ENCODE results near the gene GLP1R.

GLP1R gene

DNA sequence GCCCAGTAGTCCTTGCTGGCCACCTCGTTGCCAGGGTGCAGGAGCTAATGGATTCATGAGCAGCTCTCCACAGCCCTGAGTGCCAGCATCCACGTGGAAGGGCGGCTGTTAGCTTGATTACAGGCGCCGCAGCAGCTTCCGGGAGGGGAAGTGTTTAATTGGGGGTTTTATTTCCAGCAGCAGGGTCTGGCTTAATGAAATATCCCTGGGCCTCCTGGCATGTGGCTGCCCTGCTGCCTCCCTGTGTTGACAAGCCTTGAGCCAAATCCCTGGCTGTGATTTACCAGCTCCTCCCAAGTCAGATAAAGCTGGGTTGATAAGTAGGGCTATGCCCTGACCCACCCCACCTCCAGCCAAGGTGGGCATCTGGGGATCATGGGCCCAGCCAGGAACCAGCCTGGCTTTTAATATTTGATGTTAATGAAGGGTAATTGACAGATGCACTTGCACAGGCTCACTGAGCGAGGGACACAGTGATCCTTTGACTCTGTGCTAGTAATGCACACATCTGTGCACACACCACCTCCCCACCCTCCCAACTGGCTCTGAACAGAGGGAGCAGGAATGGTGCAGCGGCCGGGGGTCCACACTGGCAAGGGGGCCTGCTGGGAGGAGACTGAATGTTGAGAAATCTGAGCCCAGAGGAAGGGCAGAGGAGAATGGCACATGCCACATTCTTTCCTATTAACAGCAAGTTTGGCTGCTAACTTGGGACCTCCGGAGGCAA is 13.6 kb downstream of the GLP1R start:
- no peak for DNase-seq (ENCODE audit: low read depth in 3 of 3)

DNA sequence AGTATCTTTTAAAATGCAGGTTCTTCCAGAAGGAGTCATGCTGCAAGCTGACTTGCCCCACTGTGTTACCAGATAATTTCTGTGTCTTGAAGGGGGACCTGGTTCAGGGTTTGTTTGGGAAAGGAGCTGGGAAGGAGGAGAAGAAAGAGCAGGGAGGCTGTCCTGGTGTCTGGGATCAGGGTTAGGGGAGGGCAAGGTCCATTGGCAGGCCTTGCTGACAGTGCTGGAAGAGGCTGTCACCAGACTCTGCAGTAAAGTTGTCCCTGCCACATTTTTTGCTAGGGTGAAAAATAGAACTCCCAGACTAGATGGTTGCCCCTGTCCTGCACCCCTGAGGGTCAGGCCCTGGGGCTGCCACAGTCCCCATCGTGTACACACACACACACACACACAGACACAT is 14.9 kb downstream of the GLP1R start:
- DNase-seq (ENCODE audit: low read depth in 3 of 3) = no peak

DNA sequence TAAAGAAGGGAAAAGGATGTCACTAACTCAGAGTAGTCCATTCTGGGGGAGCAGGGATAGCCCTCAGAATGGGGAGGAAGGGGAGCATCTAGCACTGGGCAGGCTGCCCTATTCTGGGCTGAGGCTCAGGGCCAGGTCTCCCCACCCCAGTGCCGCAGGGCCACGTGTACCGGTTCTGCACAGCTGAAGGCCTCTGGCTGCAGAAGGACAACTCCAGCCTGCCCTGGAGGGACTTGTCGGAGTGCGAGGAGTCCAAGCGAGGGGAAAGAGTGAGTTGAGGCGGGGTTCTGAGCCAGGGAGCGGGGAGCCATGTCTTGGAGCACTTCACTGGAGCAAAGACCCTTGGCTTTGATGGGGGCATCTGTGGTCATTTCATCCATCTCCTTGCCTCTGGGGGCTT is 17.0 kb downstream of the GLP1R start:
- DNase-seq (ENCODE audit: low read depth in 3 of 3) = no peak

DNA sequence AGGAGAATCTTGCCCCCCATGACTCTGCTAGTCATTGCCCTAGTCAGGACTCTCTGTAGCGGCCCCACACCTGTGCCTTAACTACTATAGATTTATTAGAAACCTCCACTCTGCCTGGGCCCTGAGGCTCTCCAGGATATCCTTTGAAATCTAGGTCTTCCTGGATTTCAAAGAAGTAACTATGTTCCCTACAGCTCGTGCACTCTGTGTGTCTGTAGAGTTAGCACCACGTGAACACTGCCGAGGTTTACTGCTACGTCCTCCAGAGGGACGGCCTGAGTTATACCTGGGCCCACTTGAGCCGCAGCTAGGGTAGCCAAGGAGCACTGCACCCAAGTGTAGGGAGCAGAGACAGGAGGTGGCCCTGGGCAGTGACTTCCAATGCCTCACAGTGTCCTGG is 19.8 kb downstream of the GLP1R start:
- DNase-seq (ENCODE audit: low read depth in 3 of 3) = no peak

DNA sequence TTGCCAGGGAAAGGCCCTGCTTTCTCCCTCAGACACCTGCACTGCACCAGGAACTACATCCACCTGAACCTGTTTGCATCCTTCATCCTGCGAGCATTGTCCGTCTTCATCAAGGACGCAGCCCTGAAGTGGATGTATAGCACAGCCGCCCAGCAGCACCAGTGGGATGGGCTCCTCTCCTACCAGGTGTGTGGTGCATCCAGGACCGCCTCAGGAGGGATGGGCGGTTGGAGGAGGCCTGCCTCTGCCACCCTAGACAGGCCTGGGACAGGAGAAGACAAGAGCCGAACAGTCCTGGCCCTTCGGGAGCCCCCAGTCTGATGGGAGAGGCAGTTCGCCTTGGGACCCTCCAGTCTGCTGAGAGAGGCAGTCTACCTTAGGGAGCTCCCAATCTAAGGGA is 24.2 kb downstream of the GLP1R start:
- no peak for DNase-seq (ENCODE audit: low read depth in 3 of 3)

DNA sequence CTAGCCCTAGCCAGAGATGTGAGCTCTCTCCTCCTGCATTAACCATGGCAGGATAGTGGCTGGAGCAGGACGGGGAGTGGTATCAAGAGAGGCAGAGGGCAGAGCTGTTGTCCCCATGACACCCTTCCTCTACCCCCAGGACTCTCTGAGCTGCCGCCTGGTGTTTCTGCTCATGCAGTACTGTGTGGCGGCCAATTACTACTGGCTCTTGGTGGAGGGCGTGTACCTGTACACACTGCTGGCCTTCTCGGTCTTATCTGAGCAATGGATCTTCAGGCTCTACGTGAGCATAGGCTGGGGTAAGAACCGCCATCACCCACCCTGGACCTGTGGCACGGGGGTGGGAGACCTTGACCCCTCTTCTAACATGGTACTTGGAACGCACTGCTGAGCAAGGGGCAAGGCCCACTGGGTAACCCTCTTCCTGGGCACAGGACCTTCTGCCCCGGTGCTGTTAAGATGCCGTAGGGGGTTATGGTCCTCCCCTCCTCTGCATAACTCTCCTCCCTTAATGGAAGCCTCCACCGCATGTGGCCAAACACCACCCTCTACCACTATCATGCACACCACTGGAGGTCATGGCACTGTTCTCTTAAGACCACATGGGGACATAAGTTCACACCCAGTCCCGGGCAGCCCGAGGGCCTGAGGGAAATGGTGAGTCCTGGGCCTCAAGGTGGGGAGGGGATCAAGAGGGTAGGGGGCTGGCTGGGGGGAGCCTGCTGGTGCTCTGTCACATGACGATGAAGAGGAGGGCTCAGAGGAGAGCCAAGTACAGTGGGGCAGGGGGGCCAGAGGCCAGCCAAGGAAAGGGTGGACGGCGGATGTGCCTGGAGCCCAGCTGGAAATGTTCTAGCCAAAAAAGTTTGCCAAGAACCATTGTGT is 25.1 kb downstream of the GLP1R start:
- no peak for DNase-seq (ENCODE audit: low read depth in 3 of 3)

DNA sequence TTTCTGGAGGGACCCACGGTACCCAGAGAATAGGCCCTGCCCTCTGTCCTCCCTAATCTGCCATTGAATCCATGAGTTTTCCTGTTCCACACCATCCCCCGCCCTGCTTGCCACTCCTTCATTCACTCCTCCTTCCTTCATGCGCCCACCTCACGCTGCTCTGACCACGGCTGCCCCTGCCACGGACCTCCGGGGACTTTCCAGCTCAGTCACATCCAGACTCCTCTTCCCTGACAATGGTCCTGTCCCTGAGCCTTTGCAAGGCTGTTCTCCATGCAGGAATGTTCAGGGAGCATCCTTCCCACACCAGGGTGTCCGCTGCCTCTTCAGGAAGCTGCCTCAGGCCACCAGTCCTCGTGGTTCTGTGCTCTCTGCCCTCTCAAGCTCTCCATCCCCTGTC is 25.9 kb downstream of the GLP1R start:
- DNase-seq (ENCODE audit: low read depth in 3 of 3) = no peak

DNA sequence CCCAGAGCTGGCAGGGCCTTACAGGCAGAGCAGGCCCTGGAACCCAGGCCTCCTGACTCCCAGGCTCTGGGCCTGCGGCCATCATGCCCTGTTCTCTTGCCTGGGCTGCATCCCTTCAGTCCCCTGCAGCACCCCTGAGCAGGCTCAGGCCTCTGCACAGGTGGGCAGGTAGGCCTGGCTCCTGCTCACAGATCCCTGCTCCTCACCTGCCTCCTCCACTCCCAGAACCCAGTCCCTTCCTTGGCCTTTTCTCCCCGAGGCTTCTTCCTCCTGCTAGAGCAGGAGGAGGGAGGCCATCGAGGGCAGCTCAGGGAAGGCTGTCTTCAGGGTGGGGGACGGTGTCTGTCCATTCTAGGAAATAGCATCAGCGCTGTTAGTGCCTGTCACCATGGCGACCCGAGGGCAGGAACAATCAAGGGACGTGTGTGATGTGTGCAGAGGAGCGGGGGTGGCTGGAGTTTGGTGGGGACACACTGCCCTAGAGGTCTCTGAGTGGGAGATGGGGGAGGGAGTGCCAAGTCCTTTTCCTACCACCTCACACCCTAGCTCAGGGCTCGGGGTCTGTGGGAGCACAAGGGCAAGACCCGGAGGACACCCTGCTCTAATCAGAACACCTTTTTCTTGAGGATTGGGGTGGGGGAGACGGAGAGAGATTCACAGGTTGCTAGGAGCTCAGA is 26.6 kb downstream of the GLP1R start:
- no peak for DNase-seq (ENCODE audit: low read depth in 3 of 3)

DNA sequence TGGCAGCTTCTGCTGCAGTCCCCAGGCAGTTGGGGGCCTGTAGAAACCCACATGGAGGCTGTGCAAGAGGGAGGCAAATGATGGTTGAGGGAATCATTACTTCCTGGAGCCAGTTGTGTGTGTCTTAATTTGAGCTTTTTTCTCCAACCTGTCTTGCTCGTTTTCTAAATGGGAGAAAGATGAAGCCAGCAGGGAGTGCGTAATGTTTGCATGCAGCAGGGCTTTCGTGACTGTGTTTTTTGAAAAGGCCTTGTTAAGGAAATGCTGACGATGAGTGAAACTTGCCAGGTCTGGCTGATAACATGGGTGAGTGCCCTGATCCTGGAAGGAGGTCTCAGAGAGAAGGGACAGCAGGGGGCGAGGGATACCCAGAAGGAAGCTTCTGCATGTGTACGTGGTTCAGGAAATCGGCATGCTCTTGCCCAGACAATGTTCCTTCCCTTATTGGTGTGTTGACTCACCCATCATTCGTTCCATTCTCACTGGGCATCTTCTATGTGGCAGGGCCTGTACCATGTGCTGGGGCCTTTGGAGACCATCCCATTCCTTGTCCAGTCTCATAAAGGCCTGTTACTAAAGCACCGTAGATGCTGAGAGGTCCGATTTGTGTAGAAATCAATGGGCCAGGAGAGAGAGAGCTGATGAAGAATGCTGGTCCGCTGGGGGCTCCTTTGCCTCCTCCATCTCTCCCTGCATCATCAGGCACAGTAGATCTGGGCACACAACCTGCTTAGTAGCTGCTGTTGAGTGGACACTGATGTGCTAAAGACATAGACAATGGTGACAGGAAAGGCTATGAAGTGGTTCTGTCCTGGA is 27.4 kb downstream of the GLP1R start:
- no peak for DNase-seq (ENCODE audit: low read depth in 3 of 3)

DNA sequence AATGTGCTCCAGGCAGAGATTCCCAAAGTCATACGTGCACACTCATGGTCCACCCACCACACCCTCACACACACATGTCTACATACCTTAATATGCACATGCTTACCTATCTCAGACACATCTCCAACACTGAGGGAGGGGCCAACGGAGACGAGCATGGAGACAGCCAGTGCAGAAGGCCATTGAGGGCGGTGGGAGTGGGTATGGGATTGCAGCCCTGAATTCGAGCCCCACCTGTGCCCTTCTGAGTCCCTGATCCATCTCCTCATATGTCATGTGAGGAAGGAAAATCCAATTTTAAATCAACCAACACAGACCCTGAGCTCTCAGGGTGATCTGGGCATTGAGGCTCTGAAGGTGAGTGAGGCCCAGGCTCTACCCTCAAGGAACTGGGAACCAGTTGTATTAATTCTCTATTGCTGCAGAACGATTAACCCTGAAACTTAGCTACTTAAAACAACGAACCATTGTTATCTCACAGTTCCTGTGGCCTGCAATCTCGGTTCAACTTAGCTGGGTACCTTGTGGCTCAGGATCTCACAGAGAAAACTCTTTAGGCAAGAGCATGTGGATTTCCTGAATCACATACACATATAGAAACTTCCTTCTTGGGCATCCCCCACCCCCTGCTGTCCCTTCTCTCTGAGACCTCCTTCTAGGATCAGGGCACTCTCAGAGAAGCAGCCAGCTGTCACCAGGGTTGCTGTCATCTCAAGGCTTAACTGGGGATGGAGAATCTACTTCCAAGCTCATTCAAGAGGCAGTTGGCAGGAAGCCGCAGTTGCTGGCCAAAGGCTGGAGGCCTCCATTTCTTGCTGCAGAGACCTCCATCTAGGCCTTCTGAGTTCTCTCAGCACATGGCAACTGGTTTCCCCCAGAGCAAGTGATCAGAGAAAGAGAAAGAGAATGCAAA is 28.3 kb downstream of the GLP1R start:
- DNase-seq (ENCODE audit: low read depth in 3 of 3) = no peak

DNA sequence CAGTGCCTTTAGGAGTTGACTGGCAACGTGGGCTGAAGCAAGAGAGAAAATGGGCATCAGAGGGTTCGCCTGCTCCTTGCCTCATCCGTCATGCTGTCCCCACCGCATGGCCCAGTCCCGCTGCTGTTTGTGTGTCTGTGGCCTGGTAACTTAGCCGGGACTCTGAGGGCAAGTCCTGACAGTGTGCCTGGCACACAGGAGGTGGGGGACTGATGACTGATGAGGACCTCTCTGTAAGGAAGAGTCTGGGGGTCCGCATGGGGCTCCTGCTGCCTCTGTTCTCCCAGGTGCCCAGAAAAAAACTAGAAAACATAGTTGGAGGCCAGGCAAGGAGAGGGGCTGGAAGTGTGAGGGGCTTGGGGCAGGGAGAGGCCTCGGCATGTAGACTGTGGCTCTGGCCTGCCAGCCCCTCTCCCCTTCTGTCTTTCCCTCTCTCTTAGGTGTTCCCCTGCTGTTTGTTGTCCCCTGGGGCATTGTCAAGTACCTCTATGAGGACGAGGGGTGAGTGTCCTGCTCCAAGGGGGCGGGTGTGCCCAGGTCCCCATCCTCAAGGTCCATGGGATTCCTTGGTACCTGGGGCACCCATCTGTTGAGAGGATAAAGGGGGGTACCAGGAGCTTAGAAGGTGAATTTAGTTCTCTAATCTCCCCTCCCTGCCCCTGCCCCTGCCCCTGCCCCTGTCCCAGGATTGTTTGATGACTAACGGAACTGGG is 29.5 kb downstream of the GLP1R start:
- DNase-seq (ENCODE audit: low read depth in 3 of 3) = no peak

DNA sequence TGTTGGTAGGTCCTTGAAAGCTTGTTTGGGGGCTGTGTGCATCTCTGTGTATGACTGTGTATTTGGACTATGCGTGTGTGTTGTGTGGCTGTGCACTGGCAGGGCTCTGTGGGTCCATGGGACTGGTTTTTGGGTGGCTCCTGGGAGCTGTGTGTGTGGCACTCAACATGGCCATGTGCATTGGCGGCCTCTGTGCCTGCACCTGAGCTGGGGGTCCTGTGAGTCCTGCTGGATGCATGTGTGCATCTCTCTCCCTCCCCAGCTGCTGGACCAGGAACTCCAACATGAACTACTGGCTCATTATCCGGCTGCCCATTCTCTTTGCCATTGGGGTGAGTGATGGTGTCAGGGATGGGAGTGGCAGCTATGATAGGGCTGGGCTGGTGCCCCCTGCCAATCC is 30.1 kb downstream of the GLP1R start:
- no peak for DNase-seq (ENCODE audit: low read depth in 3 of 3)

DNA sequence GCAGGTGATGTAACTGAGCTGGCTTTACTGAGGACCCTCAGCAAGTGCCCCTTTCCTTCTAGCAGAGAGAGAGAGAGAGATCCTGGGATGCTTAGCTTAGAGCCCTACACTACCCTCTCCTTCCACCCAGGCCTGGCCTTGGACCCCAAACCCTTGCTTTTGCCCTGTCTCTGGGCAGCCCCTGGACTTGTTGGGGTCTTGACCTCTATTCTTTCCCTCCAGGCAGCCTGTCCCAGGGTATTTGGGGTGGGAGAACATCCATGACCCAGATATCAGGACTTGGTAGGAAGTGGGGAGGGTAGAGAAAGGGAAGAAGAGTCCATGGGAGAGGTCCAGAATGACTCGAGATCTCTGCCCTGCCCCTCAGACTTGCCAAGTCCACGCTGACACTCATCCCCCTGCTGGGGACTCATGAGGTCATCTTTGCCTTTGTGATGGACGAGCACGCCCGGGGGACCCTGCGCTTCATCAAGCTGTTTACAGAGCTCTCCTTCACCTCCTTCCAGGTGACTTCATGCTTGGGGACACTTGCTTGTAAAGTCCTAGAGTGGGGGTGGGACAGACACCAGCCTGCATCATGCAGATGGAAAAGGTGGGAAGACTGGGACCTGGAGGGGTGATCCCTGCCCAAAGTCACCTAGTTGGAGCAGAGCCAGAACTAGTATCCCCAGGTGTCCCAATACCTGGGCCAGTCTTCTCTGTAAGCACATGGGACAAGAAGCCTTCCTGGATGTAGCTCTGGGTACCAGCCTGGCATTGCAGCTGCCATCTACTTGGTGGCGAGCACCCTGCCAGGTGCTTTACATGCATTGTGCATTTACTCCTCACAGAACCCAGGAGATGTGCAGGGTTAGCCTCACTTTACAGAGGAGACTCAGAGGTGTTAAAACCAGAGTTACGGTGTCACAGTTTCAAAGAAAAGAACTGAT is 30.9 kb downstream of the GLP1R start:
- DNase-seq (ENCODE audit: low read depth in 3 of 3) = no peak

DNA sequence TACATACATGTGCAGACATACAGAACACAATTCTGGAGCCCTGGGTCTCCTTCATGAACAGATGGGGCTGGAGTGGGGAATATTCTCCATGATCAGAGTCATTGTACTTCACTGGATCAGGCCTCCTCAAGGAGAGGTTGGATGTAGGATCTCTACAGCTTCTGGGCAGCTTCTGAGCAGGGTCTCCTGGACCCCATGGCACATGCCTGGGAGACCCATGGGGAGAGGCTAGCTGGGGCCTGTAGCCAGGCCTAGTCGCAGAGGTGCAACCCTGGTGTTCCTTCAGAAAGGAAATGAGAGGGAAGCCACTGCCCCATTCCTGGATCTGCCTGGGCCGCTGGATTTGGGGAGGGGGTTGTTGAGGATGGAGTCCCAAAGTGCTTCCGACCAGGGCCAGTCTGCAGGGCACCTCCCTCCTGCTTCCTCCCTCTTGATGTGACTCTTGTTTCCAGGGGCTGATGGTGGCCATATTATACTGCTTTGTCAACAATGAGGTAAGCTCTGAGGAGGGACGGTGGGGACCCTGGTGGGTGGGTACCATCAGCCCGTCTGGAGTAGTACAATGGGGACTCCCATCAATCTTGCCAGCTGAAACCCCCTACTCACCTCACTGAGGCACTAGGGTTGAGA is 31.8 kb downstream of the GLP1R start:
- DNase-seq (ENCODE audit: low read depth in 3 of 3) = no peak

DNA sequence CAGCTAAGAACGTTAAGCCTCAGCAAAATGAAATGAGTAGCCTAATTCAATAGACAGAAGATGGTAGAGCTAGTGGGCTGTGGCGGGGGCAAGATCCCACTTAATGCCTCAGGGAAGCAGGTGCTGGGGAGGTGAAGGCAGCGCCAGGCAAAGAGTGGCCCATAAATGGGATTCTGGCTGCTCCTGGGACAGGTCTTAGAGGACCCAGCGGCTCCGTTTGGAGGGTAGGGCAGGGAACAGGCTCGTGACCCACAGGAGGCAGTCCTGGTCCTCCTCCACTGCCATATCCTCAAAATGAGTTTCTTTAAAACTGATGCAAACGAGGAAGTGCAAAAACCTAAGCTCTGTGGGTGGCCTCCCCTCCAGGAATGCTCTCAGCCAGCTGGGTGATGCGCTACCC is 33.7 kb downstream of the GLP1R start:
- DNase-seq (ENCODE audit: low read depth in 3 of 3) = no peak

DNA sequence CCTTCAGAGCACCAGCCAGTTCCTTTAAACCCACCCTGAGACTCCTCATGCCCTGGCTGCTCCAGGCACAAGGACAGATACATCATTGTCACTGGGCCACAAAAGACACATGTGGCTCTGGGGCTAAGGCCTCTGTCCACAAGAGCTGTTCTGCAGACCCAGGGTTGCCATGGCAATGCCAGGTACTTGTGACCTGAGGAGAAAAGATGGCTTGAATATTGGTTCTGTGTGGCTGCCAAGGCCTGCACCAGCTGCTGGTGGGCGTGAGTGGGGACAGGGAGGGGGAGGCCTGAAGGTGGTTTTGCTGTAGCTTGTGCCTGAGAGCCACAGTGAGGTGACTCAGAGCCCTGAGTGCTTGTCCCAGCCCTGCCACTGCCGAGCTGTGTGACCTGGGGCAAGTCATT is 34.7 kb downstream of the GLP1R start:
- DNase-seq (ENCODE audit: low read depth in 3 of 3) = no peak

DNA sequence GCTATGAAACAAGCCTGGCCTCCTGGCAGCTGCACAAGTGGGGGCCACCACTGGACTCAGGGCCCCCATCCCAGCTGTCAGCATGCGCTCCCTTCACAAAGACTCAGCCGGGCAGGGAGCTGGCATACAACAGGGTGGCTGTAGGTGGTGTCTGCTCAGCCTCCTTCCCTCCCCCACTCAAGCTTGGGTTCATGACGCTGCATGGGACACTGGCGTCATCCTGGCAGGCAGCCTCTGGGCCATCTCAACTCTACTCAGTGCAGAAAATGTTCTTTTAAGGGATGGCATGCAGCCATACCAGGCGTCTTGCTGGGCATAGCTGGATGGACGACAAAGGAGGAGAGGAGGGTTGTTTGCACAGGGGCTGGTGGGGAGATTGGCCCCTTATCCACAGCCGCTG is 35.9 kb downstream of the GLP1R start:
- DNase-seq (ENCODE audit: low read depth in 3 of 3) = no peak

DNA sequence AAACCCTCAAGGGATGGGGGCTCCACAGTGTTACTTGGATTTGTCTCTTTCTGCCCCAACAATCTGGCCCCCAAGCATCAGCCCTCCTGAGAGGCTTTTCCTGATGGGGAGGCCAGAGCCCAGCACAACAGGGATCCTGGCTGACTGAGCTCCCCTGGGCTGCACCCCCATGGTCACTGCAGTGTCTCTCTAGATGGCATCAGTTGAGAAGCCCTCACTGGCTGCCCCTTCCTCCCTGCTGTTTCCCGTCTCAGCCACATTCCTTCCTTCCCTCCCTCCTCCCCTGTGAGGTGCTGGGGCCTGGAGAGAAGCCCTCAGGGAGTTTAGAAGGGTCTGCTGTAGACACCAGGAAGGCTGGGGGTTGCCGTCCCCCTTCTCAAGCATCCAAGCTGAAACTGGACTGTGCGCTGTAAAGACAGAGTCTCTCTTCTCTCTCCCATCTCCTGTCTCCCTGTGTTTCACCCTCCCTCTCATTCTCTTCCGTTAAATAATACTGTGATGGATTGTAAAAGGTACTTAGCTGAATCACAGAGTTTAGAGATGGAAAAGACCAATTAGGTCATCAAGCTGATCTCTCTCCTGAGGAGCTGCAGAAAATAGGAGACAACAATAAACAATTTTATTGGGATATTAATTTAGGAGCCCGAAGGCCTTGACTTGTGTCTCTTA is 36.7 kb downstream of the GLP1R start:
- no peak for DNase-seq (ENCODE audit: low read depth in 3 of 3)
